Fibroblast of lung (primary cell): ENCODE measurements around the gene C10orf67.

Experiments
- CTCF ChIP-seq, 2 donors: IDR thresholded peaks in 1 of 2; conservative IDR thresholded peaks in 1 of 2; 1 replicate in 1 of 2; 2 replicates in 1 of 2; pipeline ENCODE4 v1.5.1; 2011 to 2012; ENCODE audit warnings: low read length in 2 of 2, control low read depth in 1 of 2, inconsistent platforms in 1 of 2, low read depth in 1 of 2, mild to moderate bottlenecking in 1 of 2
- EZH2 ChIP-seq: IDR thresholded peaks from 2 replicates; pipeline ENCODE4 v1.5.1; 2012; ENCODE audit warnings: low read length, control low read depth, mild to moderate bottlenecking; ENCODE audit errors: missing control alignments

- TF ChIP-seq CTCF (conservative IDR thresholded peaks at IDR 0.05 in 1 of 2, IDR thresholded peaks at IDR 0.05 in 1 of 2; ENCODE audit: low read depth in 1 of 2, low read length in 2 of 2) (no peak), EZH2 (no peak)
Observed at GRCh38 chr10:23201837-23202236, 142.8 kb downstream of the C10orf67 start.
